Erythroblast (primary cell): ENCODE results near the gene TSPAN3.

Experiments
- GATA1 ChIP-seq: IDR thresholded peaks from 2 replicates; pipeline ENCODE4 v1.6.1; 2011; ENCODE audit warnings: low read depth, mild to moderate bottlenecking, control low read depth, low read length, moderate library complexity
- POLR2A ChIP-seq: IDR thresholded peaks from 2 replicates; pipeline ENCODE4 v1.6.1; 2011; ENCODE audit warnings: mild to moderate bottlenecking, low read length

- TF ChIP-seq POLR2A = no peak
- no peak for TF ChIP-seq GATA1
These were observed 51.2 kb downstream of the TSPAN3 start for GRCh38 chr15:77019521-77020331.
